Kidney epithelial cell (primary cell): ENCODE measurements around the gene AGTR1. TPM values are rescaled to one million over a fixed set of nuclear protein-coding genes. Genes with fewer than 3 reads are reported as not detected.

Experiments
- DNase-seq: peaks from one replicate; pipeline ENCODE4 v3.0.0-alpha.2; 2010; ENCODE audit warnings: low read depth
- H3K27me3 ChIP-seq: 2 replicates; pipeline ENCODE4 v1.6.0; 2011; ENCODE audit warnings: low read length; ENCODE audit not compliant: control insufficient read depth, insufficient read depth
- H3K36me3 ChIP-seq: 2 replicates; pipeline ENCODE4 v1.5.1; 2011; ENCODE audit warnings: low read length; ENCODE audit not compliant: control insufficient read depth, insufficient read depth
- H3K4me3 ChIP-seq: 2 replicates; pipeline ENCODE4 v1.5.1; 2011; ENCODE audit warnings: low read depth, mild to moderate bottlenecking, control low read depth, low read length
- total RNA-seq: library from RNA; depleted of rRNA; stranded (reverse); fragments of >200 nt; gene quantifications from 2 replicates; pipeline ENCODE4 v1.2.3, GENCODE V29; 2015
- TF ChIP-seq, protein P1 (sequence below): IDR thresholded peaks from 2 replicates; pipeline ENCODE4 v1.5.1; 2011; ENCODE audit warnings: mild to moderate bottlenecking, moderate library complexity, low read length, control low read depth, inconsistent platforms; ENCODE audit not compliant: insufficient read depth, poor library complexity, severe bottlenecking

Gene AGTR1
- total RNA-seq, 1 donor from 2014 or later, result not detected

DNA sequence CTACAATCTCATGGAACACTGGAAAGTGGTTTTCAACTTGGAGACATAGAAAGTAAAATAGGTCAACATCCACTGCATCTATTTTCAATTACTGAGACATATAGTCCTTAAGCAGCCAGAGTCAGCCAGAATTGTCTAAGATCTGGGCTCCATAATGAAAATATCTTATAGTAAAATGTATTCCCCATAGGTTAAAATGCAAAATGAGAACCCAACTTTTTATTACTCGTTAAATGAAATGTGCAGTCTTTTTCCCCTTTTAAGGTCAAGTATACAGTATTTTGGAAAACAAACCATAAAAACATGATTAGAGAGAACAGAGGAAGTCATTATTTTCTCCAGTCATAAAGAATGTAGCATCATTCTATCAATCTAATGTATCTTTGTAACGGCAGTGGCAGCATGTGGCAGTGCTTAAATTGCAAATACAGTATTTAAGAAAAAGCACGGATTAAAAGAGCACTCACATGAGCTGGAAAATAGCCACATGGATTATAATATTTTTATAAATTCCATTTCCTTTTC is 65.5 kb downstream of the AGTR1 start:
- no peaks in the 10 kb centered on the region for H3K36me3 ChIP-seq
- TF ChIP-seq, protein P1, sequence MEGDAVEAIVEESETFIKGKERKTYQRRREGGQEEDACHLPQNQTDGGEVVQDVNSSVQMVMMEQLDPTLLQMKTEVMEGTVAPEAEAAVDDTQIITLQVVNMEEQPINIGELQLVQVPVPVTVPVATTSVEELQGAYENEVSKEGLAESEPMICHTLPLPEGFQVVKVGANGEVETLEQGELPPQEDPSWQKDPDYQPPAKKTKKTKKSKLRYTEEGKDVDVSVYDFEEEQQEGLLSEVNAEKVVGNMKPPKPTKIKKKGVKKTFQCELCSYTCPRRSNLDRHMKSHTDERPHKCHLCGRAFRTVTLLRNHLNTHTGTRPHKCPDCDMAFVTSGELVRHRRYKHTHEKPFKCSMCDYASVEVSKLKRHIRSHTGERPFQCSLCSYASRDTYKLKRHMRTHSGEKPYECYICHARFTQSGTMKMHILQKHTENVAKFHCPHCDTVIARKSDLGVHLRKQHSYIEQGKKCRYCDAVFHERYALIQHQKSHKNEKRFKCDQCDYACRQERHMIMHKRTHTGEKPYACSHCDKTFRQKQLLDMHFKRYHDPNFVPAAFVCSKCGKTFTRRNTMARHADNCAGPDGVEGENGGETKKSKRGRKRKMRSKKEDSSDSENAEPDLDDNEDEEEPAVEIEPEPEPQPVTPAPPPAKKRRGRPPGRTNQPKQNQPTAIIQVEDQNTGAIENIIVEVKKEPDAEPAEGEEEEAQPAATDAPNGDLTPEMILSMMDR, result no peak
- no peak for DNase-seq
- H3K4me3 ChIP-seq, result no peak overlapping the region
- H3K27me3 ChIP-seq, result no peaks in the 10 kb centered on the region

GRCh38 chr3:148763986-148764935 is 66.6 kb downstream of the AGTR1 start:
- no peak overlapping the region for H3K4me3 ChIP-seq

DNA sequence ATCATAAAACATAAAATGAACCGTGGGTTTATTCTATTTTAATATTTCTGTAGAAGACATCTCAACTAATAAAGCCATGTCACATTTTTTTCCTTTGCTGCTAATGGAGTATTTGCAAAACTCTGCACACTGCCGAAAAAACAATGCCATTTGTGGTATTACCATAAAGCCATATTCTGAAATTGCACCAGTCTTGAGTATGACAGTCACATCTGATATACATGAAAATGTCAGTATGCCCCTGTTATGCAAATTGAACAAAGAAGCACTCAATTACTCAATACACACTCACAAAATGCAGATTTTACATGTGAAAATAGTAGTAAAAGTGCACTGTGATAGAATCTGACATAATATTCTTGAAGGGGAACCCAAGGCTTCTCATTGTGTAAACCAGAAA is 74.7 kb downstream of the AGTR1 start:
- H3K36me3 ChIP-seq, result no peaks in the 10 kb centered on the region
- TF ChIP-seq, protein P1, result no peak
- DNase-seq, result no peak
- no peak overlapping the region for H3K4me3 ChIP-seq
- H3K27me3 ChIP-seq, result no peaks in the 10 kb centered on the region

More at GRCh38 chr3:148763986-148764935, 66.6 kb downstream of the AGTR1 start:
- Histone ChIP-seq H3K27me3 (no peaks in the 10 kb centered on the region), H3K36me3 (no peaks in the 10 kb centered on the region)
- no peak for DNase-seq
- TF ChIP-seq, protein P1, result no peak

GRCh38 chr3:148772835-148773234 is 75.1 kb downstream of the AGTR1 start:
- TF ChIP-seq, protein P1, result no peak
- no peaks in the 10 kb centered on the region for H3K27me3 ChIP-seq
- no peak for DNase-seq
- no peak overlapping the region for H3K4me3 ChIP-seq
- H3K36me3 ChIP-seq, result no peaks in the 10 kb centered on the region

DNA sequence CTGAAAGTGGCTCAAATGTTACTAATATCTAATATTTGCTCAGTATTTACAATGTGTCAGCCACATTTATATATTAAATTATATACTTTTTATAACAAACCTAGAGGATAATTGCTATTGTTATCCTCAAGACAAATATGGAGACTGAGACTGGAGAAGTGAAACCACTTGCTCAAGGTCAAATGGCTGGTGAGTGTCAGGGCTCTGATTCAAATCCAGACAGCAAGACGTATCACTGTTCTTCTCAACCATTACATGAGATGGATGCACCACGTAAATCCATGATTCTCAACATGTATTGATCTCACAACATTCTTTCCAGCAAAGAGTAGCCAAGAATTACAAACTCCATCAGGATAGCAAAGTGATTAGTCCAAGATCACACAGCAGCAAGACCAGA is 76.1 kb downstream of the AGTR1 start:
- H3K27me3 ChIP-seq, result no peaks in the 10 kb centered on the region
- TF ChIP-seq, protein P1, result no peak
- no peak overlapping the region for H3K4me3 ChIP-seq
- no peaks in the 10 kb centered on the region for H3K36me3 ChIP-seq
- no peak for DNase-seq
